ENCODE results near the gene SIK1.
"Not testable (repeated sequence)": the region's sequence is repeated elsewhere in the genome, so short reads cannot be mapped to it uniquely, and the experiment has no call there.

The SIK1 gene

GRCh38 chr21:43456616-43457314 lies 29.8 kb upstream of the SIK1 start:
- not testable (repeated sequence) for H2AFZ ChIP-seq; H3K4me3 ChIP-seq (ENCODE audit: low read depth, low read length); H3K9me3 ChIP-seq (ENCODE audit: control insufficient read depth, low read length); H3K79me2 ChIP-seq; H3K27me3 ChIP-seq (ENCODE audit: control insufficient read depth, insufficient read depth, low read length); H3K27ac ChIP-seq; H3K36me3 ChIP-seq (ENCODE audit: control insufficient read depth, insufficient read depth, low read length); H3K4me1 ChIP-seq; H3K9ac ChIP-seq; H3K4me2 ChIP-seq (ENCODE audit: low read length)

- H3K27me3 ChIP-seq (ENCODE audit: control insufficient read depth, insufficient read depth, low read length); H3K9me3 ChIP-seq (ENCODE audit: control insufficient read depth, low read length); H2AFZ ChIP-seq; H3K4me3 ChIP-seq (ENCODE audit: low read depth, low read length); H3K4me1 ChIP-seq; H3K27ac ChIP-seq; H3K9ac ChIP-seq; H3K36me3 ChIP-seq (ENCODE audit: control insufficient read depth, insufficient read depth, low read length); H3K4me2 ChIP-seq (ENCODE audit: low read length); H3K79me2 ChIP-seq: not testable (repeated sequence)
Measured at GRCh38 chr21:43455717-43456116, 28.8 kb upstream of the SIK1 start.

- H2AFZ ChIP-seq; H3K9ac ChIP-seq; H3K4me1 ChIP-seq; H3K27me3 ChIP-seq (ENCODE audit: control insufficient read depth, insufficient read depth, low read length); H3K4me2 ChIP-seq (ENCODE audit: low read length); H3K9me3 ChIP-seq (ENCODE audit: control insufficient read depth, low read length); H3K79me2 ChIP-seq; H3K36me3 ChIP-seq (ENCODE audit: control insufficient read depth, insufficient read depth, low read length); H3K4me3 ChIP-seq (ENCODE audit: low read depth, low read length); H3K27ac ChIP-seq: not testable (repeated sequence)
Measured at GRCh38 chr21:43454176-43454575, 27.2 kb upstream of the SIK1 start.

GRCh38 chr21:43451850-43452249 lies 24.9 kb upstream of the SIK1 start:
- not testable (repeated sequence) for H3K36me3 ChIP-seq (ENCODE audit: control insufficient read depth, insufficient read depth, low read length); H3K4me1 ChIP-seq; H3K27me3 ChIP-seq (ENCODE audit: control insufficient read depth, insufficient read depth, low read length); H3K4me2 ChIP-seq (ENCODE audit: low read length); H3K4me3 ChIP-seq (ENCODE audit: low read depth, low read length); H3K27ac ChIP-seq; H3K9ac ChIP-seq; H2AFZ ChIP-seq; H3K9me3 ChIP-seq (ENCODE audit: control insufficient read depth, low read length); H3K79me2 ChIP-seq

GRCh38 chr21:43450287-43450686 lies 23.4 kb upstream of the SIK1 start:
- not testable (repeated sequence) for H3K79me2 ChIP-seq; H3K4me3 ChIP-seq (ENCODE audit: low read depth, low read length); H3K4me2 ChIP-seq (ENCODE audit: low read length); H3K4me1 ChIP-seq; H2AFZ ChIP-seq; H3K27ac ChIP-seq; H3K9ac ChIP-seq; H3K9me3 ChIP-seq (ENCODE audit: control insufficient read depth, low read length); H3K27me3 ChIP-seq (ENCODE audit: control insufficient read depth, insufficient read depth, low read length); H3K36me3 ChIP-seq (ENCODE audit: control insufficient read depth, insufficient read depth, low read length)

- not testable (repeated sequence) for H3K4me1 ChIP-seq
Measured at GRCh38 chr21:43447353-43447977, 20.5 kb upstream of the SIK1 start.

GRCh38 chr21:43446277-43446932 lies 19.5 kb upstream of the SIK1 start:
- not testable (repeated sequence) for H3K27ac ChIP-seq; H3K4me1 ChIP-seq; H3K4me3 ChIP-seq (ENCODE audit: low read depth, low read length); H3K9me3 ChIP-seq (ENCODE audit: control insufficient read depth, low read length); H3K9ac ChIP-seq; H3K36me3 ChIP-seq (ENCODE audit: control insufficient read depth, insufficient read depth, low read length); H3K27me3 ChIP-seq (ENCODE audit: control insufficient read depth, insufficient read depth, low read length); H2AFZ ChIP-seq; H3K79me2 ChIP-seq; H3K4me2 ChIP-seq (ENCODE audit: low read length)

More at GRCh38 chr21:43447353-43447977, 20.5 kb upstream of the SIK1 start:
- H3K36me3 ChIP-seq (ENCODE audit: control insufficient read depth, insufficient read depth, low read length); H3K27ac ChIP-seq; H2AFZ ChIP-seq; H3K27me3 ChIP-seq (ENCODE audit: control insufficient read depth, insufficient read depth, low read length); H3K9me3 ChIP-seq (ENCODE audit: control insufficient read depth, low read length); H3K79me2 ChIP-seq; H3K9ac ChIP-seq; H3K4me3 ChIP-seq (ENCODE audit: low read depth, low read length); H3K4me2 ChIP-seq (ENCODE audit: low read length): not testable (repeated sequence)

GRCh38 chr21:43444524-43444923 lies 17.6 kb upstream of the SIK1 start:
- not testable (repeated sequence) for H3K27ac ChIP-seq; H3K4me1 ChIP-seq; H3K4me3 ChIP-seq (ENCODE audit: low read depth, low read length); H3K9me3 ChIP-seq (ENCODE audit: control insufficient read depth, low read length); H3K79me2 ChIP-seq; H3K27me3 ChIP-seq (ENCODE audit: control insufficient read depth, insufficient read depth, low read length); H3K4me2 ChIP-seq (ENCODE audit: low read length); H2AFZ ChIP-seq; H3K9ac ChIP-seq; H3K36me3 ChIP-seq (ENCODE audit: control insufficient read depth, insufficient read depth, low read length)

- not testable (repeated sequence) for H3K4me3 ChIP-seq (ENCODE audit: low read depth, low read length); H3K79me2 ChIP-seq; H3K9ac ChIP-seq; H2AFZ ChIP-seq; H3K36me3 ChIP-seq (ENCODE audit: control insufficient read depth, insufficient read depth, low read length); H3K27ac ChIP-seq; H3K9me3 ChIP-seq (ENCODE audit: control insufficient read depth, low read length); H3K4me1 ChIP-seq; H3K27me3 ChIP-seq (ENCODE audit: control insufficient read depth, insufficient read depth, low read length); H3K4me2 ChIP-seq (ENCODE audit: low read length)
Measured at GRCh38 chr21:43442571-43442970, 15.6 kb upstream of the SIK1 start.

GRCh38 chr21:43440835-43441727 lies 14.2 kb upstream of the SIK1 start:
- H3K9me3 ChIP-seq (ENCODE audit: control insufficient read depth, low read length); H2AFZ ChIP-seq; H3K4me1 ChIP-seq; H3K4me3 ChIP-seq (ENCODE audit: low read depth, low read length); H3K27ac ChIP-seq; H3K36me3 ChIP-seq (ENCODE audit: control insufficient read depth, insufficient read depth, low read length); H3K27me3 ChIP-seq (ENCODE audit: control insufficient read depth, insufficient read depth, low read length); H3K4me2 ChIP-seq (ENCODE audit: low read length); H3K9ac ChIP-seq; H3K79me2 ChIP-seq: not testable (repeated sequence)

Measured in parathyroid adenoma (tissue), 2 donors.